A549 (cell line): ENCODE data around the gene ELMO3. TPM values are rescaled to one million over a fixed set of nuclear protein-coding genes. Genes with fewer than 3 reads are reported as not detected.

Experiments
- ATAC-seq, 2 experiments: fragments of 200-7000 bp in 1 of 2; fragments of >200 bp in 1 of 2; cut with Nextera tagmentation in 1 of 2; cut with Tn5 transposase in 1 of 2; 3 replicates each; pipeline versions ENCODE4 v1.8.0 to v1.9.1; 2018 to 2020; ENCODE audit warnings: mild to moderate bottlenecking in 1 of 2, moderate library complexity in 1 of 2
- CTCF ChIA-PET: fragments of 300-600 bp; sonication (Branson Sonifier 250); formaldehyde crosslinking; extraction: SDS; loops from one replicate; lab custom pipeline; 2021; ENCODE audit warnings: antibody characterized with exemption, inconsistent platforms; lab: Yijun Ruan, JAX
- POLR2A ChIA-PET: fragments of 350-600 bp; formaldehyde crosslinking; extraction: SDS; loops from one replicate; lab custom pipeline; 2021; ENCODE audit warnings: antibody characterized with exemption, inconsistent platforms; lab: Yijun Ruan, JAX
- DNase-seq, 2 experiments: peaks; one replicate each; pipeline versions ENCODE4 v3.0.0 to v3.0.0-alpha.2; 2011 to 2016; ENCODE audit warnings: low read depth in 1 of 2, low spot score in 1 of 2
- FAIRE-seq: peaks from 2 replicates; lab custom pipeline; 2011; peaks lifted over from hg19 to GRCh38; lab: Jason Lieb, UNC
- H3K27ac ChIP-seq, 2 experiments: fragments of >200 bp; sonication (Bioruptor Twin); formaldehyde crosslinking; 3 replicates each; pipeline ENCODE4 v1.5.1; 2016 to 2017
- H3K4me1 ChIP-seq: fragments of >200 bp; sonication (Bioruptor Twin); formaldehyde crosslinking; 3 replicates; pipeline ENCODE4 v1.6.1; 2016
- H3K4me2 ChIP-seq: fragments of >200 bp; sonication (Bioruptor Twin); formaldehyde crosslinking; 3 replicates; pipeline ENCODE4 v1.6.1; 2016
- H3K4me3 ChIP-seq: fragments of >200 bp; sonication (Bioruptor Twin); formaldehyde crosslinking; 3 replicates; pipeline ENCODE4 v1.5.1; 2016
- H3K9me3 ChIP-seq: fragments of >200 bp; sonication (Bioruptor Twin); formaldehyde crosslinking; 3 replicates; pipeline ENCODE4 v1.6.1; 2016
- CBX2 ChIP-seq: fragments of 200-600 bp; sonication (generic); IDR thresholded peaks from 2 replicates; pipeline ENCODE4 v1.6.1; 2016; ENCODE audit warnings: low read depth, mild to moderate bottlenecking, borderline replicate concordance
- CBX8 ChIP-seq: fragments of 200-600 bp; sonication (generic); IDR thresholded peaks from 2 replicates; pipeline ENCODE4 v1.6.1; 2016
- CEBPB ChIP-seq, 2 experiments: fragments of >200 bp in 1 of 2; sonication (Bioruptor Twin) in 1 of 2; formaldehyde crosslinking in 1 of 2; IDR thresholded peaks; 2 replicates each; pipeline ENCODE4 v1.6.1; 2012 to 2016
- CHD2 ChIP-seq: fragments of 150-350 bp; IDR thresholded peaks from 2 replicates; pipeline ENCODE4 v1.6.1; 2014; ENCODE audit warnings: low read length; ENCODE audit not compliant: partially characterized antibody
- ESRRA ChIP-seq: fragments of 150-350 bp; IDR thresholded peaks from 2 replicates; pipeline ENCODE4 v1.6.1; 2014; ENCODE audit warnings: mild to moderate bottlenecking, low read length, borderline replicate concordance
- FOSL2 ChIP-seq, 2 experiments: fragments of 450-650 bp in 1 of 2; fragments of >200 bp in 1 of 2; sonication (Bioruptor Twin) in 1 of 2; formaldehyde crosslinking; IDR thresholded peaks; 2 replicates each; pipeline versions ENCODE4 v1.5.0 to v1.6.1; 2016 to 2020; ENCODE audit warnings: mild to moderate bottlenecking in 1 of 2, moderate library complexity in 1 of 2
- GATA3 ChIP-seq: IDR thresholded peaks from 2 replicates; pipeline ENCODE4 v1.6.1; 2012; ENCODE audit warnings: borderline replicate concordance
- HDAC2 ChIP-seq: fragments of 200-600 bp; sonication (generic); IDR thresholded peaks from 2 replicates; pipeline ENCODE4 v1.6.1; 2016
- KDM1A ChIP-seq: fragments of 200-600 bp; sonication (generic); IDR thresholded peaks from 2 replicates; pipeline ENCODE4 v1.6.1; 2016; ENCODE audit warnings: low read depth, mild to moderate bottlenecking
- MAZ ChIP-seq: fragments of 150-350 bp; IDR thresholded peaks from 2 replicates; pipeline ENCODE4 v1.6.1; 2014; ENCODE audit warnings: antibody characterized with exemption, low read depth, low read length, borderline replicate concordance
- MYC ChIP-seq: IDR thresholded peaks from 2 replicates; pipeline ENCODE4 v1.6.1; 2012; ENCODE audit warnings: mild to moderate bottlenecking, inconsistent platforms, low read length, improper control_type of control experiment, borderline replicate concordance
- NFE2L2 ChIP-seq: fragments of 150-350 bp; conservative IDR thresholded peaks from 2 replicates; pipeline ENCODE4 v1.6.1; 2014; ENCODE audit warnings: low read length
- PHF8 ChIP-seq: fragments of 200-600 bp; sonication (generic); IDR thresholded peaks from 2 replicates; pipeline ENCODE4 v1.6.1; 2016; ENCODE audit warnings: low read depth, mild to moderate bottlenecking, antibody characterized with exemption, moderate library complexity, borderline replicate concordance
- POLR2A ChIP-seq: IDR thresholded peaks from 2 replicates; pipeline ENCODE4 v1.6.1; 2012; ENCODE audit warnings: mild to moderate bottlenecking, low read length
- POLR2AphosphoS2 ChIP-seq: conservative IDR thresholded peaks from 2 replicates; pipeline ENCODE4 v1.6.1; 2012; ENCODE audit warnings: low read length, improper control_type of control experiment, inconsistent platforms
- RAD21 ChIP-seq, 2 experiments: fragments of >200 bp in 1 of 2; sonication (Bioruptor Twin) in 1 of 2; formaldehyde crosslinking in 1 of 2; IDR thresholded peaks in 1 of 2; conservative IDR thresholded peaks in 1 of 2; 2 replicates in 1 of 2; 3 replicates in 1 of 2; pipeline ENCODE4 v1.6.1; 2012 to 2018; ENCODE audit warnings: inconsistent platforms in 1 of 2
- SMC3 ChIP-seq: fragments of >200 bp; sonication (Bioruptor Twin); formaldehyde crosslinking; IDR thresholded peaks from 3 replicates; pipeline ENCODE4 v1.6.1; 2018; ENCODE audit warnings: inconsistent platforms
- TP53 ChIP-seq: fragments of 250-450 bp; sonication (Bioruptor Pico); IDR thresholded peaks from 2 replicates; pipeline ENCODE4 v1.5.0; 2021; ENCODE audit warnings: mild to moderate bottlenecking, moderate library complexity
- ZFP36 ChIP-seq: fragments of 450-650 bp; IDR thresholded peaks from 2 replicates; pipeline ENCODE4 v1.6.1; 2014; ENCODE audit warnings: borderline replicate concordance; ENCODE audit not compliant: partially characterized antibody
- ZNF302 ChIP-seq: fragments of 250-450 bp; sonication (Bioruptor Pico); IDR thresholded peaks from 2 replicates; pipeline ENCODE4 v1.9.0; 2021; ENCODE audit warnings: inconsistent platforms, mild to moderate bottlenecking, moderate library complexity
- ZSCAN20 ChIP-seq: fragments of 250-450 bp; sonication (Bioruptor Pico); IDR thresholded peaks from 2 replicates; pipeline ENCODE4 v1.8.0; 2022; ENCODE audit warnings: mild to moderate bottlenecking, moderate library complexity
- WGBS: methylation state at CpG from one replicate; pipeline ENCODE4 v1.1.6; 2017; ENCODE audit errors: missing lambda C conversion rate; 5-methylcytosine and 5-hydroxymethylcytosine counted together
- polyA plus RNA-seq, 4 experiments: library from polyadenylated mRNA; depleted of rRNA in 3 of 4; stranded (reverse); fragments of >200 nt; fragmentation: RNase III in 1 of 4; extraction: RNeasy Plus Mini Kit Qiagen cat#74134 plus additional on column Dnase treatment in 1 of 4; gene quantifications; 2 replicates in 3 of 4; 3 replicates in 1 of 4; pipeline ENCODE4 v1.2.3, GENCODE V29; 2011 to 2017
- TF ChIP-seq, protein P1 (sequence below): IDR thresholded peaks from 2 replicates; pipeline ENCODE4 v1.6.1; 2012
- TF ChIP-seq, protein P2 (sequence below): fragments of 150-350 bp; IDR thresholded peaks from 2 replicates; pipeline ENCODE4 v1.6.1; 2014; ENCODE audit warnings: low read depth, mild to moderate bottlenecking, low read length
- TF ChIP-seq, protein P3 (sequence below): IDR thresholded peaks from 2 replicates; pipeline ENCODE4 v1.6.1; 2012
- TF ChIP-seq, protein P4 (sequence below): fragments of 200-600 bp; sonication (generic); IDR thresholded peaks from 2 replicates; pipeline ENCODE4 v1.6.1; 2016; ENCODE audit warnings: antibody characterized with exemption, mild to moderate bottlenecking, moderate library complexity
- TF ChIP-seq, protein P5 (sequence below): fragments of >200 bp; sonication (Bioruptor Twin); formaldehyde crosslinking; IDR thresholded peaks from 3 replicates; pipeline ENCODE4 v1.6.1; 2016
- TF ChIP-seq, protein P6 (sequence below): fragments of >200 bp; sonication (Bioruptor Twin); formaldehyde crosslinking; IDR thresholded peaks from 3 replicates; pipeline ENCODE4 v1.5.1; 2016

The ELMO3 gene
- polyA plus RNA-seq, 2 of the 4 experiments (the other 2 are of a cell fraction): 0.62 to 1.4 TPM

DNA sequence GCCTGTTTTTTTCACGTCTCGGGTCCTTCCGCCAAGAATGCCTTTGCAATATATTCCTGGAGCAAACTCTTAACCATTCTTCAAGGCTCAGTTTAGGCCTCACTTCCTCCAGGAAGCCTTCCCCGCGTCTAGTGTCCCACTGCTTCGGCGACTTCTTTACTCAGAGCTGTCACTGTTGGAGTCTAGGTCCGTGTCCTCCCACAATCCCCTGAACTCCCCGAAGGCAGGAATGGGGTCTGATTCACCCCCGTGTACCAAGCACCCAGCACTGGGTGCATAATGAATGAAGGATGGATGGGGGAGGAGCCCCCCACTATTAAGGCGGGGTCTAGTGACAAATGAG is 15.7 kb upstream of the ELMO3 start:
- peak overlapping the region; percentile 93 to 97 for H3K27ac ChIP-seq
- H3K4me3 ChIP-seq: peak overlapping the region; percentile 66
- DNase-seq (no peak), FAIRE-seq (no peak), ATAC-seq (no peak)
- CTCF ChIA-PET: interaction anchor here (1.1 to 10.7 kb wide), 6 partner anchors 11 to 229 kb away, joined by 4 to 162 read pairs (median 34); partner anchors contain the start of gene NOL3
- TF ChIP-seq GATA3 (no peak), ZFP36 (peak; percentile 91), KDM1A (peak; percentile 67; the same call in 1 of the 2 replicates), FOSL2 (IDR thresholded peaks at IDR 0.05) (no peak), FOSL2 (CRISPR knock-in tag; IDR thresholded peaks at IDR 0.05) (no peak), NFE2L2 (no peak), HDAC2 (no peak), ESRRA (no peak), RAD21 (conservative IDR thresholded peaks at IDR 0.05 in 1 of 2, IDR thresholded peaks at IDR 0.05 in 1 of 2) (no peak), CHD2 (no peak), MYC (no peak), CBX8 (no peak), PHF8 (no peak), MAZ (no peak), CBX2 (no peak), CEBPB (IDR thresholded peaks at IDR 0.05) (no peak)
- TF ChIP-seq, protein P1, sequence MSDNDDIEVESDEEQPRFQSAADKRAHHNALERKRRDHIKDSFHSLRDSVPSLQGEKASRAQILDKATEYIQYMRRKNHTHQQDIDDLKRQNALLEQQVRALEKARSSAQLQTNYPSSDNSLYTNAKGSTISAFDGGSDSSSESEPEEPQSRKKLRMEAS: no peak
- TF ChIP-seq, protein P2, sequence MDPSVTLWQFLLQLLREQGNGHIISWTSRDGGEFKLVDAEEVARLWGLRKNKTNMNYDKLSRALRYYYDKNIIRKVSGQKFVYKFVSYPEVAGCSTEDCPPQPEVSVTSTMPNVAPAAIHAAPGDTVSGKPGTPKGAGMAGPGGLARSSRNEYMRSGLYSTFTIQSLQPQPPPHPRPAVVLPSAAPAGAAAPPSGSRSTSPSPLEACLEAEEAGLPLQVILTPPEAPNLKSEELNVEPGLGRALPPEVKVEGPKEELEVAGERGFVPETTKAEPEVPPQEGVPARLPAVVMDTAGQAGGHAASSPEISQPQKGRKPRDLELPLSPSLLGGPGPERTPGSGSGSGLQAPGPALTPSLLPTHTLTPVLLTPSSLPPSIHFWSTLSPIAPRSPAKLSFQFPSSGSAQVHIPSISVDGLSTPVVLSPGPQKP: no peak
- 14% methylated on average over 11 of the region's 11 CpGs for WGBS
- POLR2A ChIA-PET: interaction anchor here (0.6 kb wide), 1 partner anchor 155 kb away, joined by 3 read pairs; no protein-coding TSS in a partner anchor
- H3K4me1 ChIP-seq: peaks cover 38% of the 10 kb centered on the region
- no peaks in the 10 kb centered on the region for H3K9me3 ChIP-seq
- peak overlapping the region; percentile 76 for H3K4me2 ChIP-seq

DNA sequence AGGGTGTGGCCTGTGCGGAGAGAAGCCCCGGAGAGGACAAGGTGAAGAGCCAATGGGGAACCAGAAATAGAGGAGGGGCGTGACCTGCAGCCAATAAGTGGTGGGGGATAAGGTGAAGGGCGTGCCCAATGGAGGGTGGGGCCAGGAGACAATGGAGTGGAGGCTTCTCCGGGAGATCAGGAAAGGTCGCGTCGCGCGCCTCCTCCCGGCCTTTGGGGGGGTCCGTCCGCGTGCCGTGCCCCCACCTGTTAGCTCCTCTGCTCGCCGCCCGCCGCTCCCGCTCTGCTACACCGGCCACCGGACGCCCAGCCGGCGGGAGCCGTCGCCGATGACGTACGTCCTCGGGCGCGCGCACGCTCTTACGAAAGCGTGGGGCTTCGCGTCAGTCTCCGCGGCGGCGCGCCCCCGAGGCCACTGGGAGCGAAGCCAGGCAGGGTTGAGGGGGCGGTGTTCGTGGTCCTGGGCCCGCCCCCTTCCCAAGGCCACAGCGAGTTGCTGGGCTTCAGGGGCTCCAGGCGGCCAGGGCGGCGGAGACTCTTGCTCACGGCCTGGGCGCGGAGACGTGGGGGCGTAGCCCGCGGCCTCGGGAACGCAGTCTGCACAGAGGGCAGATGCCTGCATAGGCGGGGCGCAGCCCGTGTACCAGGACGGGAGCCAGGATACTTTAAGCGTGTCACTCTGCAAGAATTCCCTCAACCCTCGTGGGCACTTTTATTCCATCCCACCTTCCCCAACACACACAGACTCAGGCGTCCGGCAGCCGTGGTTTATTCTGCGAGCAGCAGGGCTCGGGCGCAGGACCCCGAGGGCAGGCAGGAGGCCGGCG is 15.1 kb upstream of the ELMO3 start, which contains the start of gene MATCAP1:
MATCAP1 (minus strand) TSS at position 337 of the 826 bp plus-strand sequence. CDS start 3,353 bp downstream, outside the sequence.
- ATAC-seq (peak; percentile 72 to 87), DNase-seq (peak; percentile 98 to 99), FAIRE-seq (peak; percentile 94)
- Histone ChIP-seq H3K4me2 (peak within 1 kb of the TSS; percentile 89), H3K4me3 (peak within 1 kb of the TSS; percentile 66), H3K27ac (peak within 1 kb of the TSS; percentile 93 to 97), H3K4me1 (peaks cover 33% of the 10 kb centered on the region), H3K9me3 (no peaks in the 10 kb centered on the region)
- POLR2A ChIA-PET: interaction anchor here (1.6 kb wide), 1 partner anchor 9 kb away, joined by 3 read pairs; no protein-coding TSS in a partner anchor
- 2% methylated on average over 47 of the region's 77 CpGs for WGBS
- CTCF ChIA-PET: interaction anchor here (1.3 to 10.7 kb wide), 17 partner anchors 12 to 244 kb away, joined by 3 to 162 read pairs (median 5); partner anchors contain the start of genes CES3, FBXL8, NOL3 and TMEM208
- TF ChIP-seq, protein P3, sequence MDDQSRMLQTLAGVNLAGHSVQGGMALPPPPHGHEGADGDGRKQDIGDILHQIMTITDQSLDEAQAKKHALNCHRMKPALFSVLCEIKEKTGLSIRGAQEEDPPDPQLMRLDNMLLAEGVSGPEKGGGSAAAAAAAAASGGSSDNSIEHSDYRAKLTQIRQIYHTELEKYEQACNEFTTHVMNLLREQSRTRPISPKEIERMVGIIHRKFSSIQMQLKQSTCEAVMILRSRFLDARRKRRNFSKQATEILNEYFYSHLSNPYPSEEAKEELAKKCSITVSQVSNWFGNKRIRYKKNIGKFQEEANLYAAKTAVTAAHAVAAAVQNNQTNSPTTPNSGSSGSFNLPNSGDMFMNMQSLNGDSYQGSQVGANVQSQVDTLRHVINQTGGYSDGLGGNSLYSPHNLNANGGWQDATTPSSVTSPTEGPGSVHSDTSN: peak; percentile 91
- TF ChIP-seq ZNF302 (CRISPR knock-in tag) (no peak), PHF8 (peak; percentile 61), GATA3 (no peak), ZSCAN20 (CRISPR knock-in tag) (no peak), POLR2AphosphoS2 (no peak), POLR2A (peak; percentile 45), TP53 (CRISPR knock-in tag) (no peak), CEBPB (IDR thresholded peaks at IDR 0.05) (peak in 1 of 2 experiments; percentile 77; a peak in 3 of 4 replicates), SMC3 (no peak)
- TF ChIP-seq, protein P4, sequence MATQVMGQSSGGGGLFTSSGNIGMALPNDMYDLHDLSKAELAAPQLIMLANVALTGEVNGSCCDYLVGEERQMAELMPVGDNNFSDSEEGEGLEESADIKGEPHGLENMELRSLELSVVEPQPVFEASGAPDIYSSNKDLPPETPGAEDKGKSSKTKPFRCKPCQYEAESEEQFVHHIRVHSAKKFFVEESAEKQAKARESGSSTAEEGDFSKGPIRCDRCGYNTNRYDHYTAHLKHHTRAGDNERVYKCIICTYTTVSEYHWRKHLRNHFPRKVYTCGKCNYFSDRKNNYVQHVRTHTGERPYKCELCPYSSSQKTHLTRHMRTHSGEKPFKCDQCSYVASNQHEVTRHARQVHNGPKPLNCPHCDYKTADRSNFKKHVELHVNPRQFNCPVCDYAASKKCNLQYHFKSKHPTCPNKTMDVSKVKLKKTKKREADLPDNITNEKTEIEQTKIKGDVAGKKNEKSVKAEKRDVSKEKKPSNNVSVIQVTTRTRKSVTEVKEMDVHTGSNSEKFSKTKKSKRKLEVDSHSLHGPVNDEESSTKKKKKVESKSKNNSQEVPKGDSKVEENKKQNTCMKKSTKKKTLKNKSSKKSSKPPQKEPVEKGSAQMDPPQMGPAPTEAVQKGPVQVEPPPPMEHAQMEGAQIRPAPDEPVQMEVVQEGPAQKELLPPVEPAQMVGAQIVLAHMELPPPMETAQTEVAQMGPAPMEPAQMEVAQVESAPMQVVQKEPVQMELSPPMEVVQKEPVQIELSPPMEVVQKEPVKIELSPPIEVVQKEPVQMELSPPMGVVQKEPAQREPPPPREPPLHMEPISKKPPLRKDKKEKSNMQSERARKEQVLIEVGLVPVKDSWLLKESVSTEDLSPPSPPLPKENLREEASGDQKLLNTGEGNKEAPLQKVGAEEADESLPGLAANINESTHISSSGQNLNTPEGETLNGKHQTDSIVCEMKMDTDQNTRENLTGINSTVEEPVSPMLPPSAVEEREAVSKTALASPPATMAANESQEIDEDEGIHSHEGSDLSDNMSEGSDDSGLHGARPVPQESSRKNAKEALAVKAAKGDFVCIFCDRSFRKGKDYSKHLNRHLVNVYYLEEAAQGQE: no peak
- TF ChIP-seq, protein P5, sequence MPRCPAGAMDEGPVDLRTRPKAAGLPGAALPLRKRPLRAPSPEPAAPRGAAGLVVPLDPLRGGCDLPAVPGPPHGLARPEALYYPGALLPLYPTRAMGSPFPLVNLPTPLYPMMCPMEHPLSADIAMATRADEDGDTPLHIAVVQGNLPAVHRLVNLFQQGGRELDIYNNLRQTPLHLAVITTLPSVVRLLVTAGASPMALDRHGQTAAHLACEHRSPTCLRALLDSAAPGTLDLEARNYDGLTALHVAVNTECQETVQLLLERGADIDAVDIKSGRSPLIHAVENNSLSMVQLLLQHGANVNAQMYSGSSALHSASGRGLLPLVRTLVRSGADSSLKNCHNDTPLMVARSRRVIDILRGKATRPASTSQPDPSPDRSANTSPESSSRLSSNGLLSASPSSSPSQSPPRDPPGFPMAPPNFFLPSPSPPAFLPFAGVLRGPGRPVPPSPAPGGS: no peak
- TF ChIP-seq, protein P6, sequence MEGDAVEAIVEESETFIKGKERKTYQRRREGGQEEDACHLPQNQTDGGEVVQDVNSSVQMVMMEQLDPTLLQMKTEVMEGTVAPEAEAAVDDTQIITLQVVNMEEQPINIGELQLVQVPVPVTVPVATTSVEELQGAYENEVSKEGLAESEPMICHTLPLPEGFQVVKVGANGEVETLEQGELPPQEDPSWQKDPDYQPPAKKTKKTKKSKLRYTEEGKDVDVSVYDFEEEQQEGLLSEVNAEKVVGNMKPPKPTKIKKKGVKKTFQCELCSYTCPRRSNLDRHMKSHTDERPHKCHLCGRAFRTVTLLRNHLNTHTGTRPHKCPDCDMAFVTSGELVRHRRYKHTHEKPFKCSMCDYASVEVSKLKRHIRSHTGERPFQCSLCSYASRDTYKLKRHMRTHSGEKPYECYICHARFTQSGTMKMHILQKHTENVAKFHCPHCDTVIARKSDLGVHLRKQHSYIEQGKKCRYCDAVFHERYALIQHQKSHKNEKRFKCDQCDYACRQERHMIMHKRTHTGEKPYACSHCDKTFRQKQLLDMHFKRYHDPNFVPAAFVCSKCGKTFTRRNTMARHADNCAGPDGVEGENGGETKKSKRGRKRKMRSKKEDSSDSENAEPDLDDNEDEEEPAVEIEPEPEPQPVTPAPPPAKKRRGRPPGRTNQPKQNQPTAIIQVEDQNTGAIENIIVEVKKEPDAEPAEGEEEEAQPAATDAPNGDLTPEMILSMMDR: no peak
